ENCODE results near the gene SYNPO.

GRCh38 chr5:150692276-150692675 is 51.8 kb downstream of the SYNPO start:
- TF ChIP-seq CTCF (IDR thresholded peaks at IDR 0.05; ENCODE audit: low read depth, low read length, poor library complexity, severe bottlenecking) (no peak), EZH2phosphoT487 (IDR thresholded peaks at IDR 0.05; ENCODE audit: borderline replicate concordance, low read length) (no peak)

All from DOHH2 (cell line).